Stimulated activated CD4-positive, alpha-beta T cell treated with anti-CD3 and anti-CD28 coated beads, Interleukin-1b, Interleukin-23, amount 100 ng/mL, for 4 hours (primary cell): ENCODE results near the gene KIF20B.

Experiments
- DNase-seq, 2 donors: peaks; one replicate each; pipeline ENCODE4 v3.0.0-alpha.2; 2020; ENCODE audit warnings: low read depth in 2 of 2

Gene KIF20B, protein sequence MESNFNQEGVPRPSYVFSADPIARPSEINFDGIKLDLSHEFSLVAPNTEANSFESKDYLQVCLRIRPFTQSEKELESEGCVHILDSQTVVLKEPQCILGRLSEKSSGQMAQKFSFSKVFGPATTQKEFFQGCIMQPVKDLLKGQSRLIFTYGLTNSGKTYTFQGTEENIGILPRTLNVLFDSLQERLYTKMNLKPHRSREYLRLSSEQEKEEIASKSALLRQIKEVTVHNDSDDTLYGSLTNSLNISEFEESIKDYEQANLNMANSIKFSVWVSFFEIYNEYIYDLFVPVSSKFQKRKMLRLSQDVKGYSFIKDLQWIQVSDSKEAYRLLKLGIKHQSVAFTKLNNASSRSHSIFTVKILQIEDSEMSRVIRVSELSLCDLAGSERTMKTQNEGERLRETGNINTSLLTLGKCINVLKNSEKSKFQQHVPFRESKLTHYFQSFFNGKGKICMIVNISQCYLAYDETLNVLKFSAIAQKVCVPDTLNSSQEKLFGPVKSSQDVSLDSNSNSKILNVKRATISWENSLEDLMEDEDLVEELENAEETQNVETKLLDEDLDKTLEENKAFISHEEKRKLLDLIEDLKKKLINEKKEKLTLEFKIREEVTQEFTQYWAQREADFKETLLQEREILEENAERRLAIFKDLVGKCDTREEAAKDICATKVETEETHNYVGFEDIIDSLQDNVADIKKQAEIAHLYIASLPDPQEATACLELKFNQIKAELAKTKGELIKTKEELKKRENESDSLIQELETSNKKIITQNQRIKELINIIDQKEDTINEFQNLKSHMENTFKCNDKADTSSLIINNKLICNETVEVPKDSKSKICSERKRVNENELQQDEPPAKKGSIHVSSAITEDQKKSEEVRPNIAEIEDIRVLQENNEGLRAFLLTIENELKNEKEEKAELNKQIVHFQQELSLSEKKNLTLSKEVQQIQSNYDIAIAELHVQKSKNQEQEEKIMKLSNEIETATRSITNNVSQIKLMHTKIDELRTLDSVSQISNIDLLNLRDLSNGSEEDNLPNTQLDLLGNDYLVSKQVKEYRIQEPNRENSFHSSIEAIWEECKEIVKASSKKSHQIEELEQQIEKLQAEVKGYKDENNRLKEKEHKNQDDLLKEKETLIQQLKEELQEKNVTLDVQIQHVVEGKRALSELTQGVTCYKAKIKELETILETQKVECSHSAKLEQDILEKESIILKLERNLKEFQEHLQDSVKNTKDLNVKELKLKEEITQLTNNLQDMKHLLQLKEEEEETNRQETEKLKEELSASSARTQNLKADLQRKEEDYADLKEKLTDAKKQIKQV (N-terminal part only)

DNA sequence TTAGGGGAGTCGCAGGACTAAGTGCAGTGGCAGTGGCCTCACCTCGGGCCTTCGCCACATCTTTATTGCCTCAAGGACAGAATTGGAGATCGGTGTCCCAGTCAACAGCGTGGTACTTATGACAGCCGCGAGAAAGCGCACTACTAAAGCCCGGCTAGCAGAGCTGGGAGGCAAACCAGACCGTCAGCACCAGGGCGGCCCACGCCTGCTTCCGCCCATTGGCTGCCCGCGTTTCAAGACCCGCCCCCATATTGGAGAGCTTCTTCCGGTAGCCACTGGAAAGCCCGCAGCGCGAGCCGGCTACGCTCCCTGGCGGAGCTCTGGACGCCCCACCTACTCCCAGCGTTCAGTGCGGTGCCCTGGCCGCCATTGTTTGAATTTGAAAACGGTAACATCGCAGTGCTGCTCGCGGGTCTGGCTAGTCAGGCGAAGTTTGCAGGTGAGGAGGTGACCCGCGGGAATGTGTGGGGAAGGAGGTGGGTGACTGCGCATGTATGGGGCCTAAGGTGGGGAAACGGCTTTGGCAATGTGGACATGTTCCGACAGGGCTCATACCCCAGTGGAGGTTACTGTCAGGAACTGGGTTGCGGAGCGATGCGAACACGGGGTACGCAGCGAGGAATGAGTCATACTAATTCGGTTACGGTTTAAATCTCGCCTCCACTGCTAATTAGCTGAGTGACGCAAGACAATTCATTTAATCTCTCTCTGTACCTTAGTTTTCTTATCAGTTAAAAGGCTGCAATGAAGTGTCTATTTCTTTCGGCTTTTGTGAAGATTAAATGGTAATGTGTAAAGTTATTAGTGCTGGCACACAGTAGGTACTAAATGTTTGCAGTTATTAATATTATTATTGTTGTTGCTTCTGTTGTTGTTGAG lies at the start of gene KIF20B:
Gene KIF20B (plus strand): TSS at position 349 of the 879 bp plus-strand sequence. CDS start 3,705 bp downstream, outside the sequence.
- peak; percentile 87 to 88 for DNase-seq

DNA sequence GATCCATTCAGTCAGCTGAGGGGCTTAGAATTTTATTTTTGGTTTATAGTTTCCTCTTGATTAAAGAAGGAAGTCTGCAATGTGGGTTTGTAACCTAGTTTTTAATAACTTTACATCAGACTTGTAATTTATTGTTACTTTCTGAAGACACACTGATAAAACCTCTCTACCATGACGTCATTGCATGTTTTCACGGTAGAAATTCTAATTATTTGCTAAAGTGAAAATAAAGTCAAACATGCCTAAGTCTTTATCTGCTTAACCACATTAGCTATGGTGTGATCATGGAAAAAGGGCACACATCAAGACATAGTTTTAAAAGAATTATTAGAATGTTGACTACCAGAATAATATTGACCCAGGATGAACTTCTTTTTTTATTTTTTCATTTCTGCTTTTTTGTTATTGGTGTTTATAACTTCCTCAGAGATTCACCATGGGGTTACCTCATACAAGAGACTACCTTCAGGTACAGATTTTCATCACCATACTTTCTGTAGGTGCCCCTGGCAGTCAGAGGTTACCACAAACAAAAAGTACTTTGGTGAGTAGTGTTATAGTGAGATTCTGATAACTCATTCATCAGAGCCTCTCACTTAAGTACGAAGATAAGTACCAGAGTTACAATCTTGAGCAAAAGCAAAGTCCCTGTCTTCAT lies 49.3 kb upstream of the KIF20B start:
- no peak for DNase-seq

DNA sequence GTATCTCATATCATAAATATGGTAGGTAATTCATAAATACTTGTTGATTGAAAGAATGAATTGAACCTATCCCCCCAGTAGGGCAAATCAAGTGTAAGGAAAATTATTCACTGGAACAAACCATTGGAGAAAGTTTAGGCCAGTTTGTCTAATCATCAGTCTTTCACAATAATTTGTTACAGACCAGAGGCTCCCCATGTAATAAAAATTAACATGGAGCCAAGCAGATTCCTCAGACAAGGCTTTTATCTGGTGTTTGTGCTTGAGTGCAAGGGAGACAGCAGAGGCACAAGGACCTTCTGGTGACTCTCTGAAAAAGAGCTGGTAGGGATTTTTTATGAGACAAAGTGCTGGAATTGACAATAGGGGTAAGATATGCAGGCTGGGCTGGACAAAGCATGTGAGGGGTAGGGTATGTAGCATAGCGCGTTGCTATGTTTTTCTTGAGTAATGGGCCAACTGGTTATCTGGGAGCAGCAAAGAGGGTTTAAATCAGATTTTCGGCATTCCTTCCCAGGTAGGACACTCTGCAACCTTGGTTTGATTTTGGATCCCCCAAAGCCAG lies 48.5 kb upstream of the KIF20B start:
- no peak for DNase-seq

- DNase-seq = no peak
Observed at GRCh38 chr10:89653410-89653869, 48.0 kb upstream of the KIF20B start.

GRCh38 chr10:89655722-89656121 lies 45.7 kb upstream of the KIF20B start:
- DNase-seq = no peak

DNA sequence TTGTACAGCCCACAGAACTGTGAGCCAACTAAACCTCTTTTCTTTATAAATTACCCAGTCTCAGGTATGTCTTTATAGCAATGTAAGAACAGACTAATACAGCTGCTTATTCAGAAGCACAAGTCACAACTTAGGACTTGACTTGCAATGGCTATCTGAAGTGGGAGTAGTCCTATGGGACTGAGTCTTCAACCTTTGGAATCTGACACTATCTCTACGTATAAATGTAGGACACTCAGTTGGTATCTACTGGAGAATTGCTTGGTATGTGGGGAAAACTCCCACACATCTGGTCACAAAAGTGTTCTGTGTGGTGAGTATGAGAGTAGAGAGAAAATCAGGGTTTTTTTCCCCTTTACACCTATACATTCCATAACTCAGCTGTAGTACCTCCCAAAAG lies 44.1 kb upstream of the KIF20B start:
- no peak for DNase-seq

DNA sequence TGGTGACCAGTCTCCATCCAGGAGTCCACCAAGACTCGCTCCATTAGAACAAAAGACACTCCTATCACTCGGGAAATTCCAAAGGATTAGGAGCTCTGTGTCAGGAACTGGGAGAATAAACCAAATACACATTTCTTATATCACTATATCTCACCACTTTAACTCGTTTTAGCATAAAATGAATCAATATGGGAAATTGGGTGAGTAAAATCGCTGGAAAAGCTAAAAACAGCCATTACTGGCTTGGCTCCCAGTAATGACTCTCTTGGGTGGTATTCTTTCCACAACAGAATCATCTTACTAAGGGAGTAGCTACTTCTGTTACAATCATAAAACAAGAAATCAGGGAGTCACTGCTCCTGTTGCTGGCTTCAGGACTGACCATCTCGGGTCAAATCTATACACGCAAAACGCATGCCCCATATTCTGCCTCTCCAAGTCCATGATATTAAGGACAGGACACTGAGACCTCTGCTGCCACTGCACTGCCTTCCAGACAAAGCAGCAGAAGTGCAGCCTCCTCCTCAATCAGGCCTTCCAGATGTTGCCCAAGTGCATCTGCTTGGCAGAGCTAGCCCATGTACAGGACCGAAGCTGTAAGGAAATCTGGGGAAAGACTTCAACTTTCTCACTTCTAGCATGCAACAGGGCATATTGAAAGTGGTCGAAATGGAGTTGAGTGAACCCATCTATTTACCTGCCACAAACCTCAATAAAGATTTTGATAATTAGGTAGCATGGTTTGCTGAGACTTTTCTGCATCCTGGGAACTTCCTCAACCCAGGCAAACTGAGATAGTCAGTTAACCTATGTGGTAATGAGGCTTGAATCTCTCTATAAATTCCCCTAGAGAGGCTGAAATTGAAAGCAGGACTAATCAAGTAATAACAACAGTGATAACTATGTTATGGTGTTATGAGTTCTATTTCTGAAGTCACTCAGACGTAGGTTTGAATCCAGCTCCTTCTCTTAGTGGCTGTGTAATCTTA lies 42.0 kb upstream of the KIF20B start:
- DNase-seq = no peak

GRCh38 chr10:89662596-89662995 lies 38.8 kb upstream of the KIF20B start:
- no peak for DNase-seq

DNA sequence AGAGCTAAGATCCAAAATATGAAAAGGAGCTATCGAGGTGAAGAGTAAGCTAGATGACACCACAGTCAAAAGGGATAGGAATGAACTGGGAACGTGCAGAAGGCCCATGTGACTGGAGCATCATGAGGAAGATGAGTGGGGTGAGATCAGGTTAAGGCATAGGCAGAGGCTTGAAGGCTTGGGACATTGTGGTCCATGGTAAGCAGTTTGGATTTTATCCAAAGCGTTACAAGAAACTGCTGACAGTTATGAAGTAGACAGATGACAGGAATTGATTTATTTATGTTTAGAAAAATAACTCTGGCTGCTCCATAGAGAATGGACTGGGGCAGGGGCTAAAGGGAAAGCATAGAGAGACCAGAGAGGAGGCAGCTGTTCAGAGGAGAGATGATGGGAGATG lies 38.2 kb upstream of the KIF20B start:
- DNase-seq = no peak

- no peak for DNase-seq
Observed at GRCh38 chr10:89664203-89664602, 37.2 kb upstream of the KIF20B start.

DNA sequence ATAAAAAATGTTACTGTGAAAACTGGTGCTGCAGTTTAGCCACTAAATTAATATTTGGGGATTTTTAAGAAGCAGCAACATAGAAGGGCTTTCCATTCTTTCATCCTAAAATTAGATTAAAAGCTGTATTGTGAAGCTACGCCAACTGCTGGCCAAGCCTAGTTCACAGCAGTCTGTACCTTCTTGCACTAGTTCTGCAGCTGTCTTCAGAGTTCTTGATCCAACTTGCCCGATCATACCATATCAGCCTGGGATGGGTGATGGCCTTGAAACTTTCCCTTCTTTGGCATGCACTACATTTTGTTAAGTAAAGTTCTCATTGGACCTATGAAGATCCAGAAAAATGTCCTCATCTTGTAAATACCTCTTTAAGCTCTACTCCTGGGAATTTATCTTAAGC lies 36.1 kb upstream of the KIF20B start:
- DNase-seq = no peak

GRCh38 chr10:89666138-89666537 lies 35.3 kb upstream of the KIF20B start:
- DNase-seq = no peak

- no peak for DNase-seq
Observed at GRCh38 chr10:89668386-89669071, 32.9 kb upstream of the KIF20B start.

- DNase-seq = no peak
Observed at GRCh38 chr10:89669985-89670384, 31.4 kb upstream of the KIF20B start.

- no peak for DNase-seq
Observed at GRCh38 chr10:89670926-89671325, 30.5 kb upstream of the KIF20B start.

DNA sequence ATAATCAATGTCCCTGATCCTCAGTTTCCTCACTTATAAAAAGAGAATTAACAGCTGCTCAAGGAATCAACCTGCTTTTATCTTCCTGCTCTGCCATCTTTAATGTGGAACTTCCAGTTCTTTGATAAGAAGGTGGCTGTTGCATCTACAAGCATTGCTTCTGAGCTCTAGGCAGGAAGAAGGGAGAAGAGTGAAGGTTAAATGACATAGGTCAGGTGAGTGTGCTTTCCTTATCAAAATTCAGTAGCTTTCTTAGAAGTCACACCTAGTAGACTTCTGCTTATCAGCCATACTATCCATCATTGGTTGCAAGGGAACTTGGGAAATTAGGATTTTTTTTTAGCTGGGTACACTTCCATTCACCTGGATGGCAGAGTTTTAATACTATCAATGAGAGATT lies 24.0 kb upstream of the KIF20B start:
- no peak for DNase-seq

DNA sequence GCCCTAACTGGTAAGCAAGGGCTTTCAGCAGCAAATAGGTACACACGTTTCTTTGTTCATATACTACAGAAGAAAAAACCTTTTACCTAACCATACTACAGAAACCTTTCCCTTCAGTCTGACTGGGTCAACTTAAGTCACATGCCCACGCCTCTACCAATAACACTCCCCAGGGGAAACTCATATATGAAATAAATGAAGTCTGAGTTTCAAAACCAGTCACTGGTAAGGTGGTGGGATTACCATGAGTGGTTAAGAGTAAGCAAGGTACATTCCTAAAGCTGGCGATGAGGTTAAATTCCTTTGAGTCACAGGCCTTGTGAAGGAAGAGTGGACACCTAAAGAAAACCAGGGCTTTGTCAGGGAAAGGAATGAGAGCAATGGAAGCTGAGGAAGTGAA lies 21.4 kb upstream of the KIF20B start:
- DNase-seq = no peak

- DNase-seq = no peak
Observed at GRCh38 chr10:89683883-89684282, 17.5 kb upstream of the KIF20B start.
